ENCODE data around the gene CLDN11.
A peak's percentile ranks its signal among the peaks of the same experiment; 100 is the strongest.

CLDN11 gene

DNA sequence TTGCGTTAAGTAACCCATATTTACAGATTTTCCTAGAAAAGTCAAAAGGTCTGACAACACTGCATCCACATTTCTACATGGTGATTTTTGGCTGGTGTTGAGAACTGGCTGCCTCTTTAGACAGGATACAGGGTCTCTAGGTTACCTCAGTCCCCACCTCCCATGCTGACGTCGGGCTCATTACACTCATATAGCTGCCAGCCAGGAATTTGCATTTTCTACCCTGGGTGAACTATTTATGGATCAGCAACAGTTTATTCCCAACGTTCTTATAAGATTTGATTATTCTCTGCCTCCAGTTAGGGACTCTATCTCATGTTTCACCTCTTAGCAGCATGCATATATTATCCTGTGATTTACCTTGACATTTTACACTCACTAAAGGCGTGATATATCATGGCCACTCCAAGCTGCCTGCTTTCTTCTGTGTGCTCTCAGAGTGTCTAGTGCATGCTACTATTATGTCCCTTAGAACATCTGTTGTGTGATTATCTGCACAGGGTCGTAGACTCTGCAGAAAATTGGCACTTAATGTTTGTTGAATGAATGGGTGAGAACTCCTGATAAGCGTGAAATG lies 49.0 kb downstream of the CLDN11 start:
- POLR2A ChIA-PET: no interaction called here
- H3K9me3 ChIP-seq (ENCODE audit: control insufficient read depth, insufficient read depth, low read depth, low read length): no peaks in the 10 kb centered on the region
- H3K36me3 ChIP-seq (ENCODE audit: control insufficient read depth in 2 of 2, insufficient read depth in 1 of 2, low read length in 2 of 2): no peaks in the 10 kb centered on the region
- peak; percentile 57 for TF ChIP-seq ZNF660 (tag by site-specific recombination; IDR thresholded peaks at IDR 0.05)
- no peak for TF ChIP-seq ZNF830 (tag by site-specific recombination; IDR thresholded peaks at IDR 0.05; ENCODE audit: low read depth)
- TF ChIP-seq ZNF521 (tag by site-specific recombination; IDR thresholded peaks at IDR 0.05): no peak
- TF ChIP-seq ZNF501 (tag by site-specific recombination; IDR thresholded peaks at IDR 0.05): no peak
- no peak for TF ChIP-seq ZNF624 (tag by site-specific recombination; IDR thresholded peaks at IDR 0.05)
- TF ChIP-seq SCRT1 (tag by site-specific recombination; IDR thresholded peaks at IDR 0.05; ENCODE audit: borderline replicate concordance): peak; percentile 55
- peak; percentile 24; the same call in 1 of the 2 replicates for TF ChIP-seq SCRT2 (tag by site-specific recombination; IDR thresholded peaks at IDR 0.05)
- TF ChIP-seq ZNF600 (tag by site-specific recombination; IDR thresholded peaks at IDR 0.05): no peak
- TF ChIP-seq, protein P1, sequence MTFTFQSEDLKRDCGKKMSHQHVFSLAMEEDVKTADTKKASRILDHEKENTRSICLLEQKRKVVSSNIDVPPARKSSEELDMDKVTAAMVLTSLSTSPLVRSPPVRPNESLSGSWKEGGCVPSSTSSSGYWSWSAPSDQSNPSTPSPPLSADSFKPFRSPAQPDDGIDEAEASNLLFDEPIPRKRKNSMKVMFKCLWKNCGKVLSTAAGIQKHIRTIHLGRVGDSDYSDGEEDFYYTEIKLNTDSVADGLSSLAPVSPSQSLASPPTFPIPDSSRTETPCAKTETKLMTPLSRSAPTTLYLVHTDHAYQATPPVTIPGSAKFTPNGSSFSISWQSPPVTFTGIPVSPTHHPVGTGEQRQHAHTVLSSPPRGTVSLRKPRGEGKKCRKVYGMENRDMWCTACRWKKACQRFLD (tag by site-specific recombination; IDR thresholded peaks at IDR 0.05): no peak
- no peak for TF ChIP-seq ZNF558 (tag by site-specific recombination; IDR thresholded peaks at IDR 0.05)
- TF ChIP-seq BCL11B (tag by site-specific recombination; IDR thresholded peaks at IDR 0.05; ENCODE audit: low read depth): no peak
- no peak for TF ChIP-seq ZNF341 (tag by site-specific recombination; IDR thresholded peaks at IDR 0.05; ENCODE audit: low read depth)
- TF ChIP-seq ZBTB17 (tag by site-specific recombination; IDR thresholded peaks at IDR 0.05): no peak
- TF ChIP-seq ZFP3 (tag by site-specific recombination; IDR thresholded peaks at IDR 0.05; ENCODE audit: low read depth): no peak
- TF ChIP-seq ZBTB48 (tag by site-specific recombination; IDR thresholded peaks at IDR 0.05): no peak
- TF ChIP-seq ZNF202 (tag by site-specific recombination; IDR thresholded peaks at IDR 0.05; ENCODE audit: borderline replicate concordance): no peak
- no peak for TF ChIP-seq ZNF791 (tag by site-specific recombination; IDR thresholded peaks at IDR 0.05)
- TF ChIP-seq ZNF585B (tag by site-specific recombination; IDR thresholded peaks at IDR 0.05): no peak
- TF ChIP-seq FEZF1 (tag by site-specific recombination; IDR thresholded peaks at IDR 0.05): no peak
- TF ChIP-seq TRIM28 (IDR thresholded peaks at IDR 0.05; ENCODE audit: borderline replicate concordance, low read length): no peak
- no peak for TF ChIP-seq GLIS1 (tag by site-specific recombination; IDR thresholded peaks at IDR 0.05)
- no peak for TF ChIP-seq ZNF555 (tag by site-specific recombination; conservative IDR thresholded peaks at IDR 0.05)
- CTCF ChIA-PET: no interaction called here
- no peak overlapping the region for H3K4me3 ChIP-seq (ENCODE audit: low read depth, low read length)
- H3K4me1 ChIP-seq (ENCODE audit: control insufficient read depth, insufficient read depth, low read length): peaks cover 25% of the 10 kb centered on the region
- no peak overlapping the region for H3K27ac ChIP-seq (ENCODE audit: extremely low read depth, low read depth, low read length)

DNA sequence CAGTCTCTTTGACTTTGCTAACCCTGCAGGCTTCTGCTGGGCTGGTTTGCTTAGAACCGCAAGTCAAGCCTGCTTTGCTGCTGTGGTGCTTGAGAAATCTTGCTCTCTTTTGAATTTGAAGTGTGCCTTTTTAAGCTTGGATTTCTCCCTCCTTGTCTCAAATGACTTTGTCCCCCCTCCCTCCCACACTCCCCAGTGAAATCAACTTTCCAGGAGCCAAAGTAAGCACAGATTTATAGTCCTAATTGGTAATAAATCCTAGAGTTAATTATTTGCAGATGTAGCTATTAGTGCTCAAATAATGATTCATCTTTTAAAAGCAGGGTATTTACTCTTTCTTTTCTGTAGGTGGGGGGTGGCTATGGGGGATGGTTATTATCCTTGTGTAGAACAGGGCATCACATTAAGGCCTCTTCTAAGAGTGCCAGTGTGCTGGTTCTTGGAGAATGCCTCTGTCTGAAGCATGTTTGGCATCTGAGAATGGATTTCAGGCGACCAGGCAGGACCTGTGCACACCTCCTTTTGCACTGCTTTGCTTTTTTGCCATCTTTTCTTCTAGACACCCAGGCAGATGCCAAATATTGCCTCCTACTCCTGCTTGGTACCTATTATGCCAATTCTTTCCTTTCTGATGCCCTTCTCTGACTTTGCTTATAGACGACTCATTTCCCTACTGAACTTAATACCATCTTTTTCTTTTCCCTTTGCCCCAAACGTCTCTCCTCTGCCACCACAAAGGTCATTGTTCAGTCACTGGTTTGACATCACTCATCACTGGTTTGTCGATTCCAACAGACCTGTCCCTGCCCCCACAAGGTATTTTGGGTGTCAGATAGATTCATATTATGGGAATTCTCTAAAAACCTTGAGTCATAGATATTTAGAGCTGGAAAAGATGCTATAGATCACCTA lies 50.7 kb downstream of the CLDN11 start:
- POLR2A ChIA-PET: no interaction called here
- Histone ChIP-seq H3K9me3 (ENCODE audit: control insufficient read depth, insufficient read depth, low read depth, low read length) (no peaks in the 10 kb centered on the region), H3K4me1 (ENCODE audit: control insufficient read depth, insufficient read depth, low read length) (peaks cover 25% of the 10 kb centered on the region), H3K27ac (ENCODE audit: extremely low read depth, low read depth, low read length) (0 out of 2 replicates have a peak overlapping the region, but pooled peaks have one; percentile 36), H3K4me3 (ENCODE audit: low read depth, low read length) (no peak overlapping the region), H3K36me3 (ENCODE audit: control insufficient read depth in 2 of 2, insufficient read depth in 1 of 2, low read length in 2 of 2) (no peaks in the 10 kb centered on the region)
- CTCF ChIA-PET: no interaction called here
- TF ChIP-seq ZNF621 (tag by site-specific recombination; IDR thresholded peaks at IDR 0.05) (no peak), ZNF658 (tag by site-specific recombination; IDR thresholded peaks at IDR 0.05) (no peak), ZNF350 (tag by site-specific recombination; IDR thresholded peaks at IDR 0.05) (no peak), ZBTB10 (tag by site-specific recombination; IDR thresholded peaks at IDR 0.05) (no peak), ZNF692 (tag by site-specific recombination; IDR thresholded peaks at IDR 0.05) (no peak), ZNF146 (tag by site-specific recombination; IDR thresholded peaks at IDR 0.05) (no peak), HOXD13 (CRISPR knock-in tag; IDR thresholded peaks at IDR 0.05; ENCODE audit: borderline replicate concordance) (no peak), OSR2 (tag by site-specific recombination; IDR thresholded peaks at IDR 0.05) (peak; percentile 77), KLF1 (tag by site-specific recombination; IDR thresholded peaks at IDR 0.05) (no peak), ZNF426 (tag by site-specific recombination; IDR thresholded peaks at IDR 0.05) (no peak)

Measured in HEK293 (cell line).